ENCODE results near the gene PPP6R2.

PPP6R2 gene

DNA sequence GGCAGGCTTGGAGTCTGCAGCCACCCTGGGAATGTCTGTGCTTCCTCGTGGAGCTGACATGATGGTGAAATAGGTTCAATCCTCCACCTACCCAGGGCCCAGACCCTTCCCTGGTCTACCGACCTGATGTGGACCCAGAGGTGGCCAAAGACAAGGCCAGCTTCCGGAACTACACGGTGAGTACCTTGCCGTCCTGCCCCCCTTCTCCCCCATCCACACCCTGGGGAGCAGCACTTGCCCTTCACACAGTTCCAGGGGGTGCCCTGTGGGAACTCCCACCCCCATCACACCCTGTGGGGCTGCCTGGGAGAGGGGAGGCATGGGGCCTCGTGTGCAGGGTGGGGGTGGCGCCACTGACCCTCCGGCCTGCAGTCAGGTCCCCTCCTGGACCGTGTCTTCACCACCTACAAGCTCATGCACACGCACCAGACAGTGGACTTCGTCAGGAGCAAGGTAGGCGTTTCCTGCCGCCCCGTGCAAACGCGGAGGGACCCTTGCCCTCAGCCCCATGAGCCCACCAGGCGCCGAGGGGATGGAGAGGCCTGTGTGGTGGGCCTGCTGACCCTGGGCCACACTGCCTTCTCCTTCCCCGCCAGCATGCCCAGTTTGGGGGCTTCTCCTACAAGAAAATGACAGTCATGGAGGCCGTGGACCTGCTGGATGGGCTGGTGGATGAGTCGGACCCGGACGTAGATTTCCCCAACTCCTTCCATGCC lies 144.3 kb downstream of the PPP6R2 start:
- ATAC-seq, result no peak

- ATAC-seq, result no peak
Observed at GRCh38 chr22:50488006-50488677, 145.0 kb downstream of the PPP6R2 start.

- ATAC-seq, result no peak
Observed at GRCh38 chr22:50488886-50489285, 145.8 kb downstream of the PPP6R2 start.

DNA sequence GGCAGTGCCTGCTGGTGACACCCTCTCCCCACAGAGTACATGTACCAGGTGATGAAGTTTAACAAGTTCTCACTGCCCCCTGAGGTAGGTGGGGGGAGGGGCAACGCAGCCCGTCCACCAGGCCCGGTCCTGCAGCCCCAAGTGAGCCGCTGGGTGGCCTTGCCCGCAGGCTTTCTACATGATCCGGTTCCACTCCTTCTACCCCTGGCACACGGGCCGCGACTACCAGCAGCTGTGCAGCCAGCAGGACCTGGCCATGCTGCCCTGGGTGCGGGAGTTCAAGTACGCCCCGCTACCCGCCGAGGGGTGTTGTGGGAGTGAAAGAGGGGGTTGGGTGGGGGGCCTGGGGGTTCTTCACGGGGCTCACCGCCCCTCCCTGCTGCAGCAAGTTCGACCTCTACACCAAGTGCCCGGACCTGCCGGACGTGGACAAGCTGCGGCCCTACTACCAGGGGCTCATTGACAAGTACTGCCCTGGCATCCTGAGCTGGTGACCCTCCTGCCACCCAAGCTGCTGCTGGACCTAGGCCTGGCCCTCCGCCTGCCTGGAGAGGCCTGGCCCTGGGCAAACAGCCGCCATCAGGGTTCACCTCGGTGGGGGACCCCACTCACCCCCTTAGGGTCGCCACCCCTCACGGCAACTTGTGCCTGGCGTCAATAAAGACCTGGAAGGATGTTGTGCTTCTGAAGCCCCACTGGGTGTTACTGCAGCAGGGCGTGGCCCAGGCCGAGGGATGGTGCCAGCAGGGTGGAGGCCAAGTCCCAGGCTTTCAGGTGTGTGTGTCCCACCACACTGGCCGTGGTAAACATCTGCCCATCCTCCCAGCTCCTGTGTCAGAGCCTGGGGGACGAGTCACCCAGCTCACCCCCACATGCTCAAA lies 146.5 kb downstream of the PPP6R2 start:
- ATAC-seq, result no peak

DNA sequence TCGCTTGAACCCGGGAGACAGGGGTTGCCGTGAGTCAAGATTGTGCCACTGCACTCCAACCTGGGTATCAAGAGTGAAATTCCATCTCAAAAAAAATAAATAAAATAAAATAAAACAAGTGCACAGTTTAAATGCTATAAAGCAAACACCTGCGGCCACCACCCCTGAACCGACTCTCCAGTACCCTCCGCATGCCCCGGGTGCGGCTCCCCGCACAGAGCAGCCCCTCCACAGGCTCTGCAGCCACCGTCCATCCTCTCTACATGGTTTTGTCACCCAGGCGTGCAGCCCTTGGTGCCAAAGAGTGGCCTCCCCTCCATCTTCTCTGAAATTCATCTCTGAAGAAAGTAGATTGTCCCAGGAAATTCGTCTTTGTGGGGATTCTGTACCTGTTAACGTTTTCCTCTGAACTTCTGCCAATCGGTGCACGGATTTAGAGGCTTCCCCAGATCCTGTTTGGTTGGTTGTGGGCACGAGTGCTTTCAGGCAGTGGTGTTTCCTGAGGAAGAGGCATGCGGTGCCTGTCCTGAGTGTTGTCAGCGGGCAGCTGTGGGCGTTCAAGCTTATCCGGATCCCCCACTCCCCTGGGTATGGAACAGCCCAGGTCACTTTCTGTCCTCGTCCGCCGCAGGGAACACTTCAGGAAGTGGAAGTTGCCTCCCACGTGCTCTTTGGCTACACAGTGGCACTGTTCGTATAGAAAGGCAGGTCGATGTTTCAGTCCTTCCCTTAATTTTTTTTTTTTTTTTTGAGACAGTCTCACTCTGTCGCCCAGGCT lies 147.6 kb downstream of the PPP6R2 start:
- ATAC-seq, result no peak

Measured in activated CD4-positive, CD25-positive, alpha-beta regulatory T cell treated with anti-CD3 and anti-CD28 coated beads, Interleukin-2, amount 50 U/mL, for 24 hours (primary cell).